ENCODE data around the gene S100A2.

The S100A2 gene

GRCh38 chr1:153565529-153566374 lies at the start of gene S100A2:
Gene S100A2, minus strand, starts transcription at chr1:153565844. Its CDS starts 1,967 bp downstream, at chr1:153563877.
- DNase-seq, result peak; percentile 76

- no peak for DNase-seq
Measured at GRCh38 chr1:153615406-153615805, 49.8 kb upstream of the S100A2 start.

GRCh38 chr1:153614906-153615305 lies 49.3 kb upstream of the S100A2 start:
- DNase-seq, result no peak

GRCh38 chr1:153614189-153614900 lies 48.7 kb upstream of the S100A2 start:
- no peak for DNase-seq

GRCh38 chr1:153613406-153613805 lies 47.8 kb upstream of the S100A2 start:
- no peak for DNase-seq

GRCh38 chr1:153612755-153613331 lies 47.2 kb upstream of the S100A2 start, which contains the start of gene S100A16:
Gene S100A16, minus strand, starts transcription at chr1:153613137. Its CDS starts 4,986 bp downstream, at chr1:153608151.
- no peak for DNase-seq

GRCh38 chr1:153612111-153612754 lies 46.6 kb upstream of the S100A2 start:
- no peak for DNase-seq

GRCh38 chr1:153611356-153611755 lies 45.7 kb upstream of the S100A2 start:
- no peak for DNase-seq

- no peak for DNase-seq
Measured at GRCh38 chr1:153610811-153611301, 45.2 kb upstream of the S100A2 start.

GRCh38 chr1:153610334-153610733 lies 44.7 kb upstream of the S100A2 start:
- DNase-seq, result no peak

GRCh38 chr1:153609585-153609907 lies 43.9 kb upstream of the S100A2 start:
- DNase-seq, result no peak

GRCh38 chr1:153608742-153609584 lies 43.3 kb upstream of the S100A2 start:
- no peak for DNase-seq

GRCh38 chr1:153608089-153608682 lies 42.5 kb upstream of the S100A2 start:
- no peak for DNase-seq

- no peak for DNase-seq
Measured at GRCh38 chr1:153607381-153607780, 41.7 kb upstream of the S100A2 start.

- DNase-seq, result no peak
Measured at GRCh38 chr1:153606194-153606593, 40.5 kb upstream of the S100A2 start.

- DNase-seq, result no peak
Measured at GRCh38 chr1:153602749-153603148, 37.1 kb upstream of the S100A2 start.

- no peak for DNase-seq
Measured at GRCh38 chr1:153599847-153600246, 34.2 kb upstream of the S100A2 start.

- peak; percentile 90 for DNase-seq
Measured at GRCh38 chr1:153598309-153599172, 32.9 kb upstream of the S100A2 start.

GRCh38 chr1:153597206-153597605 lies 31.6 kb upstream of the S100A2 start:
- DNase-seq, result no peak

GRCh38 chr1:153592748-153593147 lies 27.1 kb upstream of the S100A2 start:
- no peak for DNase-seq

GRCh38 chr1:153588482-153588881 lies 22.8 kb upstream of the S100A2 start:
- no peak for DNase-seq

Data from DMS 273 treated with DMSO at 0.1 percent for 48 hours (cell line).